HG02970 (cell line): ENCODE data around the gene MARVELD1.
"Not testable (repeated sequence)": the region's sequence is repeated elsewhere in the genome, so short reads cannot be mapped to it uniquely, and the experiment has no call there.

Experiments used
- ATAC-seq: cut with Tn5 transposase; IDR thresholded peaks from one replicate; pipeline ENCODE4 v1.9.1; 2021; ENCODE audit warnings: mild to moderate bottlenecking, moderate library complexity, moderate number of reproducible peaks; ENCODE audit not compliant: unreplicated experiment, low FRiP score

The MARVELD1 gene

DNA sequence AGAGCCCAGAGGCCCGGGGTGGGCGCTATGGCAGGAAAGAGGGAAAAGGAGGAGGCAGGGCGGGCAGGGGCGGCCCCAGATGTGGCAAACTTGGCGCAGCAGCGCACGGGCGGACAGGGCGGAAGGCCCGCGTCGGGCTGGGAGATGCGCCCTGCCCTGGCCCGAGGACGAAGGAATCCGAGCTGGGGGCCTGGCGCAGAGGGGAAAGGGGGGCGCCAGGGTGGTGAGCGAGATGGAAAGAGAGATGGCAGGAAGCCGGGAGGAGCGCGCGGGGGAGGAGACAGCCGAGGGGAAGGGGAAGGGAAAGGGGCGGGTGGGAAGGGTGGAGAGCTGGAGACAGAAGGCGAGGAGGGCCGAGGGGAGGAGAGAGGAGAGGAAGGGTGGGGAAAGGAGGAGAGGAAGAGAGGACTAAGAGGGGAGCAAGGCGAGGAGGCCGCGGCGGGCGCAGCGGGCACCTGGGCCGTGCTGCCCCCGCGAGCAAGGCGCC, at the start of gene MARVELD1:
Gene MARVELD1 (plus strand): TSS at position 392 of the 487 bp plus-strand sequence. CDS start 147 bp downstream, outside the sequence.
- ATAC-seq, result no peak

DNA sequence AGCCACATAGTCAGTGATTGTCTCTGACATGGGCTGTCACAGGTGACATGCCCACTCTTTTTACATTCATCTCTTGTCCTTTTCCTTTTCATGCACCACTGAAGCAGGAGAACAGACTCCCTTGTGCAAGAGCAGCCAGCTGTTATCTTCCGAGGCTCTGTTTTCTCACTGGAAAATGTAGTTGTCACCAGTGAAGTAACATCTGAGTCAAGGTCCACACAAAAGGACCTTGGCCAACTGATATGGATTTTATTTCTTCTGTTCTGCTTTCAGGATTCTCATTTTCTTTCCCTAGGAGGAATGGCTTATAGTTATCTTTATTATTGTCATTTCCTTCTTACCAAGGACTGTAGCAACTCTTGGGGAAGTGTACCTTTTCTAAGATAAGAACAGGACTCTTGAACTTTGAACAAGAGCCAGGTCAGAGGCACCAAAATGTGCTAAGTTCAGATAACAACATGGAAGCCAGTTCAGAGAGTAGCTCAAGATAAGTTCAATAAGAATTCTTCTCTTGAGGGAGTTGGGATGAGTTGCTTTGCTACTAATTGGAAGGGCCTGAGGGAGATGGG, 49.2 kb upstream of the MARVELD1 start:
- no peak for ATAC-seq

DNA sequence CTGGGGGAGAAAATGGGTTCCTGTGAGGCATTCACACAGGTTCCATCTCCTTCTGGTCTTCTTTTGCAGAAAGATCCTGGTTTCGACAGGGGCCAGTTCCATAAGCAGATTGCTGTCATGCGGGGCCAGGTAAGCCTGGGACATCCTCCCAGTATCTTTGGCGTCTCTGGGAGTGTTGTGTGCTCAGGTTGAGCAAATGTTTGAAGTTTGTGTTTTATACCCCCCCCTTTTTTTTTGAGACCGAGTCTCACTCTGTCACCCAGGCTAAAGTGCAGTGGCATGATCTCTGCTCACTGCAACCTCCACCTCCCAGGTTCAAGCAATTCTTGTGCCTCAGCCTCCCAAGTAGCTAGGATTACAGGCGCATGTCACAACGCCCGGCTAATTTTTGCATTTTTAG, 46.5 kb upstream of the MARVELD1 start:
- no peak for ATAC-seq

DNA sequence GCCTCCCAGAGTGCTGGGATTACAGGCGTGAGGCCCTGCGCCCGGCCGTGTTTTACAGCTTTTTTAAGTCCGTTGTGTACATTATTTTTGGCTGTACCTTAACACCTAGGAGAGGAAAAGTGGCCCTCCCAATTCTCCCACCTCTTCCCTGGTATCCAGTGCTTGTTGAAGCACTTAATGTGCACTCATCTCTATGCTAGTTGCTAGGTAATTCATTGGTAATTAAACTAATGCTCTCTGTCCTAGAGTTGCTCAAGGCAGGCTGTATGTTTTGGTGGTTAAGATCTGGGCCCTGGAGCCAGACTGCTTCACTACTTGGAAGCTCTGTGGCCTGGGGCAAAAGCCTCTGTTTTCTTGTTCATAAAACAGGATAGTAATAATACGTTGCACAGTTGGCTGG, 46.1 kb upstream of the MARVELD1 start:
- ATAC-seq, result no peak

DNA sequence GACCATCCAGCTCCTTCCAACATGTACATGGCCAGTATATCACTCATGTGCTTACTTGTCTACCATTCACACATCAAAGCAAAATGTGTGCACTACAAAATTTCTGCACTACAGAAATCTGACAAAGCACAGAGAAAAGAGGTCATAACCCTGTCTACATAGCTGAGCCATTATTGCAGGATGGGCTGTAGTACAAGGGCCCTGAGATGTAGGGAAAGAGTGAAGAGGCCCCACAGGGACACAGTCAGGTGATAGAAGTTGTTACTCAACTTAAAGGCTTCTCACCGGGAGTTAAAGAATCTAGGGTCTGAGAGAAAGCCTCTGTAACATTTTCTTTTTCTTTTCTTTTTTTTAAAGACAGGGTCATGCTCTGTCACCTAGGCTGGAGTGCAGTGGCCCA, 44.0 kb upstream of the MARVELD1 start:
- no peak for ATAC-seq

DNA sequence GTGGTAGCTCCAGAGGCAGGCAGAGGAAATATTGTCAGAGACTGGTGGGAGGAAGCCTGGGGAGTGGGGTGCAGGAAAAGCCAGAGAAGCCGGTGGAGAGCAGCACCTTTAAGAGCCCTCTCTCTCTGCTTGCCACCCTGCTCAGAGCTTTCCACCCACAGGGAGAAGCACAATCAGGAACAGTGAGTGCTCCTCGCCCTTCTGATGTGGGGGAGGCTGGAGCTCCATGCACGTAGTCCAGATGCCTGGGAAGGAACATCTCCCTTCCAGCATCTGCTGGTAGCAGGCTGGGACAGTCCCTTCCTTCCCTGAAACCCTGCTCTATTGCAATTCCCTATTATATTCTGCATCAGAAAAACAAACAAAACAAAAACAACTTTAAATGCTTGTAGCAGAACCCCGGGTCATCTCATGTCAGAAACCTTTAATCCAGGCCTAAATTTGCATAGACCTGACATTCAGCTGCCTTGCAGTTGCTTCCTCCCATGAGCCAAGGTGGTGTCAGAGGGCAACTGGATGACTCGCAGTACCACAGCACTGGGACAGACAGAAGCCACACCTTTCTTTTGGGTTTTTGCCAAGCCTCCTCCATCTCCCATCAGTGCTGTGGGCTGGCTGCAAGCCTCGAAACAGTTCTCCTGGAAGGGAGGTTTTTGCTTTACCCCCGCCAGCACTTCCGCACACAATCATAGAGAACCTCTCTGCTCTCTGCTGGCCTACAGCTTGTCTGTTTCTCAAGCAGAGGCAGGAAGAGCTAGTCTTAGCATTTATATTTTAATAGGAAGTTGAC, 39.6 kb upstream of the MARVELD1 start:
- ATAC-seq, result no peak

DNA sequence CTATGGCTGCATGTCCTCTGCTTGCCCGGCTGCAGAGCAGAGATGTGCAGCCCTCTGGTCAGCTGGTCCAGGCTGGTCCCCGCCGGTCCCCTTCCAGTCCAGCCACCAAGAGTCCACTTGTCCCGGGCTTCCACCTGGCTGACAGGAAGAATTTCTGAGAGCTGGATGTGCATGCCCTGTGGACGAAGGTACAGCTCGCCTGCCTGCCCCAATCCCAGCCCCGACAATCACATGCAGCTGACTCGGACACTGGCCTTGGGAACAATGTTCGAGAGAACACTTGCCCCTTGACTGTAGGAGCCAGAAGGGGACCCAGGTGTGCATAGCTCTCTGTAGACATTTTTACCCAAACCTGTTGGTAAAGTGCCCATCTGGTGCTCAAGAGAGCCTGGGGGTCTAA, 38.3 kb upstream of the MARVELD1 start:
- no peak for ATAC-seq

DNA sequence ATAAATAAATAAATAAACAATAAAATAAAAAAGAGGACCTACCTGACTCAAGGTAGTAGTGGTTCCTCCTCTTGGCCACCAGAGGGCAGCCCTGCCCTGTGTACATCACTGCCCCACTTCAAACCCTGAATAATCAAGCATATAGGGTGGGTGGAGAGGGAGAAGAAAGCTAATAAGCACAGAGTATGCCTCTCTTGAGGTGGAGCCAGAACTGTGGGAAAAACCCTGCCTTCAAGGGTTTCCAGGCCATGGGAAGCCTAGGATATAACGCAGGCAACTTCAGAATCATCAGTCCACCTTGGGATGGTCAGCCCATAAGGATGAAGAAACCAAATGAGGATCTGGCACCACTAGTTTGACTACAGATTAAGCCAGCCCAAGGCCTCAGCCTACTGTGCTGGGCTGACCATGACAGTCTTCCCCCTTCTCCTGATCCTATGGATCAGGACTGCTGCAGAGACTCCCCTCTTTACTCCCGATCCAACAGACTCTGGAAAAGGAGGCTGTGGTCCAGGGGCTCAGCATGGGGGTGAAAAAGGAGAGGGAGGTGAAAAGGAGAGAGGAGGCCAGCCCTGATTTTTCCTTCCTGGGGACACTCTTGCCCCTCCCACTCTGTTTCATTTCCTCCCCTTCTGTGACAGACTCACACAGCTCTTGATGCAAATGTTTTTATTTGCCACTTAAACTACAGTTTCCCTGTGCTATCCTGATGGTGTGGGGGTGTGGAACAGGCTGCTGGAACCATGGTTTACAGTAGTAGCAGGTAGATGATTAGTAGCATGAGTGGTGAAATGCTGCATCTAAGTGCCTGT, 36.6 kb upstream of the MARVELD1 start:
- no peak for ATAC-seq

DNA sequence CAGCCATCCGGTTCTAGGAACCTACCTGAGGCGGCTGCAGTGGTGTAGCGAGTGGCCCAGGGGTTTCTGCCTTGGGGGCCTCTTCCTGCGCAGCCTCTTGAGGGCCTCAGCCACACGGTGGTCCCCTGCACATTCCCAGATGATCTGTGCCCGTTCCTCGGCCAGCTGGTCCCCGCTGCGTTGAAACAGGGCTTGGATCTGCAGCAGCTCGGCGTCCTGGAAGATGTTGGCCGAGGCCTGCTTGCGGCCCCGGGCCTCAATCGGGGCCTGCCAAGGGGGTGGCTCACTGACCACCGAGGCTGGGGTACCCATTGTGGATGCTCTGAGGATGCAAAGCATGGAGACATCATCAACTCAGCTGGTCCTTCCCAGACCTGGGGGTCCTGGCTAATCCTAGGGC, 33.9 kb upstream of the MARVELD1 start:
- no peak for ATAC-seq

DNA sequence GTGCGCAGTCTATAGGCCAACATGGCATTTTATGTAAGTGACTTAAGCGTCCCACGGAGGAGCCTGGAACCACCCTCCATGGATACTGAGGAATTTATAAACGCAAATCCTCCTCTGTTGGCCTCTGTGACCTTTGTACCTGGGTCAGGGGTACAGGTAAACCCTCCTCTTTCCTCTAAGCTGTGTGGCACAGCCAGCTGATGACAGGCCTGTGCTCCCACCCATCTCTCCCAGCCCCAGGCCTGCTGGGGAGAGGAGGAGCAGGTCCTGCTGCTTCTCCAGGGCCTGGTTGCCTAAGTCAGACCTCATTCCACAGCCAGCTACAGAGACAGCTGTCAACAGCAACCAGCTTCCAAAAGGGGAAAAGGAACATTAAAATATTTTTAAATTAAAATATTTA, 31.5 kb upstream of the MARVELD1 start:
- ATAC-seq, result no peak

DNA sequence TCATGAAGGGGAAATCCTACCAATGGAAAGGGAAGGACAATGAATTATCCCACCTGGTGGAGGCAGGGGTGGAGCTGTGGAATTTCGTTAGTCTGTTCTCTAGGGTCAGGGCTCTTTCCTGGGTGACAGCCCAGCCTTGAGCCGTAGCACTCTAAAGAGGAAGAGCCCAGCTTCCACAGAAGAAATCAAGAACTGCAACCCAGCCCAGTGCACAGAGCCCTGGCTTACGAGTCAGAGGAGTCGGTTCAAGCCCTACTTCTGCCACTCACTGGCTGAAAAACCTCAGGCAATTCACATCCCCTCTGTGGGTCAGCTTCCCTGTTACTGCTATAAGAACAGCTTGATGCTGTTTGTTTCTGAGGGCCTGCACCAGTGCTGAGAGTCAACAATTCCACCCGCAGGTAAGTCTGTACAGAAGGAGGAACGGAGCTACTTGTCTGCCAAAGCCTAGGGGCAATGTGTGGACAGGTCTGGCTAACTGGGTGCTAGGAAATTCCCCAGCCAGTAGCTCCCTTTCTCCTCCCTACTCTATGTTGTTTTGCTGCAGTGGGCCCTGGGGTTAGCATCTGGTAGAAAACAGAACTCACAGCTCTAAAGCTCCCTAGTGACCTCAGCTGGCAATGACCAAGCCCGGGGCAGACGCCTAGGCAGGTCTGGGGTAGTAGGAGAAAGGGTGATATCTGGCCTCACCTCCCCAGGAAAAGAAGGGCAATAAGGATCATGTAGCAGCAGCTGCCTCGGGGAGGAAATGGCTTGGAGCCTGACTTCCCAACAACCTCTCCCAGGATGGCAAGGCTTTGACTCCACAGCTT, 29.8 kb upstream of the MARVELD1 start:
- ATAC-seq, result no peak

DNA sequence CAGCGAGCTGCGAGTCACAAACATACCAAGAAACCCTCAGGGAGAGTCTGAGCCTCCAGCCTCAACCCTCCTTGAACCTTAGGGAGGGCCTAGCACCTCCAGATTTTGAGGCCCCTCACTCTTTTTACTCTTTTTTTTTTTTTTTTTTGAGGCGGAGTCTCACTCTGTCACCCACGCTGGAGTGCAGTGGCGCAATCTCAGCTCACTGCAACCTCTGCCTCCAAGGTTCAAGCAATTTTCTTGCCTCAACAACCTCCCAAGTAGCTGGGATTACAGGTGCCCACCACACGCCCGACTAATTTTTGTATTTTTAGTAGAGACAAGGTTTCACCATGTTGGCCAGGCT, 29.2 kb upstream of the MARVELD1 start:
- not testable (repeated sequence) for ATAC-seq

DNA sequence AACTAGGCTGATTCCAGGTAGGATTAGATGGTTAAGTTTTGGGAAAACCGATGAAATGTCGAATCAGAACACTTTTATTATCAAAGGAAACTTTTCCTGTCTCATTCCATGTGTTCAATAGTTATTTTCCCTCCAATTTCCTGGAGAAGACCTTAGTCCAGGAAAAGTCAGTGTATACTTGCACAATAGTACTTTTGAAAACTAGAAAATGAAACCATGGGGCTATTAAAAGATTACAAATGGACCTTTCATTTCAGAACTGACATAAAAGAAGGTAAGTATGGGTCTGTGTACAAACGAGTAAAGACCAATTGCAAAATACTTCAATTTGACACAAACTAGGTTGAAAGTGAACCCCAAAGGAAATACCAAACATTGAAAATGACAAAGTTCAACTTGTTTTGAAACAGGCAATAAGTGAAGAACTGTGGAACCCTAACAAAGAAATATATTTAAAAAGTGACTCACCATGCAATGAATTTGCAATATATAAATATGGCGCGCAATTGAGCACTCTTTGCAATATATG, 28.6 kb upstream of the MARVELD1 start:
- no peak for ATAC-seq

DNA sequence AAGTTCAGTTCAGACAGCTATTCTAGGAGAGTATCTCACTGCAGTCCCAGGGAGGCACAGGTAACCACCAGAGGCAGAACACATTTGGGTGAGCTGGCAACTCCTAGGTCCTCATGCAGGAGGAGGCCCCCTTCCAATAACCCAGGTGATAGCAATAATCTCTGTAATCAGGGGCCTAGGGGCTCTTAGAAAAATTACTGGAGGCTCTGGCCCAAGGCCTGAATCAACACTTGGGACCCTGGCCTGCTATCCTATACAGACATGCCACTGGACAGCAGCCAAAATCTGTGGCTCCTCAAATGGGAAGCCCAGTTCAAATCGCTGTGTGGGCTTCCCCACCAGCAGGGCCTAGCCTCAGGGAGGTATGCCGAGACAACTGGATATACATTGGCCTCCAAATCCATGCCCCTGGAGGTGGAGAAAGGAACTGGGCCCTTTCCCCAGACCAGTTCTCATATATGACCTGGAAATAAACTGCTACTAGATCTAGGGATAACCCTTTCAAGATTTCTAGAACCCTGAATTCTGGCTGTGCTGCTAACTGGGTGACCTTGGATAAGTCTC, 28.1 kb upstream of the MARVELD1 start:
- no peak for ATAC-seq

DNA sequence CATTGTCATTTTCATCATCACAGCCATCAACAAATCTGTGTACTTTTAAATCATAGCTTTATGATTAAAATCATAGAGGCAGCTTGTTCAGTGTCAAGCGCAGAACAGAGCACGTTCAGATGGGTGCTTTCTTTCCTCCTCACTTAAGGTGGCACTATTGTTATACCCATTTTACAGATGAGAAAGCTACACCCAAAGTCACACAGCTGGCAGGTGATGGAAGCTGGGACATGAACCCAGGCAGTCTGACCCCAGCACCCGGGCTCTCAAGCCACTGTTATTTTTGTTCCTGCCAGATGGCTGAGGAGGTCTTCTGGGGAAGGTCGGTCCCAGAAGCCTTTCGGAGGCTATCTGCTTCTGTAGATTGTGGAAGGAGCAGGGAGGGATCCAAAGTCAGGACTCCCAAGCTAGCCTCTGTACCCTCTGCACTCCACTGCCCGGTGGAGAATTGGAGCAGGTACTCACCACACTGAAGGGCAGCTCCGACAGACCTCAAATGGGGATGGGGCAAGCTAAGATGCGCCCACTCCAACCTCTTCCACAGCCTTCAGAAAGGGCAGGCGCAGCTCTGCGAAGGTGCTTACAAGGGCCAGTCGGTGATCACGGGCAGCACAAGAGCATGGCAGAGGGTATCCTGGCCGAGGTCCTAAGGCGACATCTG, 27.1 kb upstream of the MARVELD1 start:
- ATAC-seq, result no peak

DNA sequence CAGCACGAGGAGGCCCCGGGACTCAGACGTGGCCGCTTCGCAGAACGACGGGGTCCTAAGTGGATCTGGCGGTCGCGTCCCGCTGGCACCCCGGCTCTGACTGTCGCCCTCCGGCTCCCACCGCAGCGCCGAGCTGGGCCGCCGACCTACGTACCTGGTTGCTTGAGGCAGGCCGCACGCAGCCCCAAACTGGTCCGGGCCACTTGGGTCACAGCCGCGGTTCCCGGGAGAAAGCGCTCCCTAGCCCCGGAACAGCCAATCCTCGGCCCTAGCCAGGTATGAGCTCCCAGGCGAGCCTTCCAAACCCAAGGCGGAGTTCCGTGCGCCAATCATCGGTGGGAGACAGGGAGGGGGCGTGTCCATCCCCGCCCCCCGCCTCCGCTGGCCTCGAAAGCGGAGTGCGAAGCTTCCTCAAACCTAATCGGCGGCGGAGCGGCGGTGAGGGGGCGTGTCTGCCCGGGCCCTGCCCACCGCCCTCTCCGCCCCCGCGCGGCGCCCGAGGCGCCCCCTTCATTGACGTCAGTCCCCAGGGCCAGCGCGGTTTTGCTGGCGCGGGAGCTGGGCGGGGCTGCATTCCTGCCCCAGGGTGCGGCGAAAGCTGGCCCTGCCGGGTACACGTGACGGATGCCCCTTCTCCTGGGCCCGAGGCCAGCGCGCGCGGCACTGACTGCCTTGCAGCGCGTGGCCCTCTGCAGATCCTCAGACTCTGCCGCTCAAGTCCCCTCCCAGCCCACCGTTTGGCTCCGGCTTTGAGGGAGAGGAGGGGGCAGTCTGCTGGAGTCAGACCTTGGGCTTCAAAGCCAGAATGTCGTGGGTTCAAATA, 26.4 kb upstream of the MARVELD1 start, which contains the start of gene AVPI1:
Gene AVPI1 (minus strand): TSS at position 280 of the 823 bp plus-strand sequence. CDS start 7,336 bp downstream, outside the sequence.
- ATAC-seq, result peak; percentile 91

DNA sequence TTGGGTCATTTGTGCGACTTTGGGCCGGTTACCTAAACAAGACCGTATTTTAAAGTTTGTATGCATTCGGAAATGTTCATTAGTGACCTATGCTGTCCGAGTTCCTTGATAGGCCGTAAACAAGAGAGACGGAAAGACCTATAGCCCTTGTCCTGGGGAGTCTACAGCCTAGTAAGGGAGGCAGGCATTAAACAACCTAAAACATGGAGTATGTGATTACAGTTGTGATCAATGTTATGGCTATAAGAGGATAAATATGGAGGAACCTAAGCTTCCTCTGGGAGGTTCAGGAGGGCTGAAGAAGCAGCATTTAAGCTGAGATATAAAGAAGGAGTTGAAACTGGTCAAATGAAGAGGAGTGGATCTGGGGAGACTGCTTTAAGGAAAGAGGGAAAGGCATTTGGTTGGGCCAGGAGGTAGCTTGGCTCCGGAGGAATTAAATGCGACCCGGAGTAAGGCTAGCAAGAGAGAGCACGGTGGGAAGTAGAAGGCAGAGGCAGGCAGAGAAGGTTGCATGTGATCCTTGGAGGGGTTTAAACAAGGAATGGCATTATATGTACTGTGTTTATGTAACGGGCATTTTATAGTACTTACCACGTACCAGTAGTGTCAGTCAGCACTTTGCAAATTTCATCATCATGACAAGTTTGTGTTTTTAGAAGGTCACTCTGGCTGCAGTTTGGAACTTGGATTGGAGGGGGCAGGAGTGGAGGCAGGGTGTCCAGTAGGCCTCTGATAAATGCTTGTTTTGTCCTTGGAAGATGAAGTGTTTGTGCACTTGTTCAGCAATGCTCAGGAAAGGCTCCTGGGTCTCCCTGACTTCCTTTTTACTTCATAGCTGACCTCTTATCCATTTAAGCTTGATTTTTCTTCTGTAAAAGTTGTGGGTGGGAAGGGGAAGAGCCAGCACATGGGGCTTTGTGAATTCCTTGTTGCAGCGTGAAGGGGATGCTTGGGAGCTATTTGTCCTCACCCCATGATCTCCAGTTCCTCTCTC, 25.4 kb upstream of the MARVELD1 start:
- no peak for ATAC-seq
